T-helper 17 cell (primary cell): ENCODE measurements around the gene RAD51B. TPM values are rescaled to one million over a fixed set of nuclear protein-coding genes. Genes with fewer than 3 reads are reported as not detected.
"Not testable (repeated sequence)": the region's sequence is repeated elsewhere in the genome, so short reads cannot be mapped to it uniquely, and the experiment has no call there.

ENCODE experiments used
- ATAC-seq: fragments of 150-1000 bp; cut with Tn5 transposase; 2 replicates; pipeline ENCODE4 v1.10.0; 2021; ENCODE audit warnings: mild to moderate bottlenecking, moderate library complexity
- DNase-seq, 3 donors: peaks; one replicate each; pipeline versions ENCODE4 v3.0.0 to v3.0.0-alpha.2; 2020 to 2021
- H3K9me3 ChIP-seq: one replicate; pipeline ENCODE4 v1.7.0; 2013; ENCODE audit warnings: low read length, mild to moderate bottlenecking; ENCODE audit not compliant: control insufficient read depth, poor library complexity, severe bottlenecking
- H3K27ac Mint-ChIP-seq: one replicate; pipeline ENCODE4 v1.8.0; 2022; ENCODE audit warnings: mild to moderate bottlenecking, moderate library complexity, mixed read lengths
- H3K27me3 Mint-ChIP-seq: one replicate; pipeline ENCODE4 v1.8.0; 2022; ENCODE audit warnings: mixed read lengths
- H3K36me3 Mint-ChIP-seq: one replicate; pipeline ENCODE4 v1.8.0; 2022; ENCODE audit warnings: low read depth, mixed read lengths
- H3K4me1 Mint-ChIP-seq: one replicate; pipeline ENCODE4 v1.8.0; 2022; ENCODE audit warnings: mild to moderate bottlenecking, mixed read lengths
- H3K4me3 Mint-ChIP-seq: one replicate; pipeline ENCODE4 v1.8.0; 2022; ENCODE audit warnings: mild to moderate bottlenecking, moderate library complexity, mixed read lengths
- total RNA-seq, 4 donors: library from RNA in 2 of 4; stranded (reverse) in 2 of 4; gene quantifications; one replicate each; pipeline ENCODE4 v1.2.3 and lab custom pipeline; 2022 to 2026

The RAD51B gene
- total RNA-seq, 2 donors from 2014 or later, result 17.0 to 20.7 TPM

DNA sequence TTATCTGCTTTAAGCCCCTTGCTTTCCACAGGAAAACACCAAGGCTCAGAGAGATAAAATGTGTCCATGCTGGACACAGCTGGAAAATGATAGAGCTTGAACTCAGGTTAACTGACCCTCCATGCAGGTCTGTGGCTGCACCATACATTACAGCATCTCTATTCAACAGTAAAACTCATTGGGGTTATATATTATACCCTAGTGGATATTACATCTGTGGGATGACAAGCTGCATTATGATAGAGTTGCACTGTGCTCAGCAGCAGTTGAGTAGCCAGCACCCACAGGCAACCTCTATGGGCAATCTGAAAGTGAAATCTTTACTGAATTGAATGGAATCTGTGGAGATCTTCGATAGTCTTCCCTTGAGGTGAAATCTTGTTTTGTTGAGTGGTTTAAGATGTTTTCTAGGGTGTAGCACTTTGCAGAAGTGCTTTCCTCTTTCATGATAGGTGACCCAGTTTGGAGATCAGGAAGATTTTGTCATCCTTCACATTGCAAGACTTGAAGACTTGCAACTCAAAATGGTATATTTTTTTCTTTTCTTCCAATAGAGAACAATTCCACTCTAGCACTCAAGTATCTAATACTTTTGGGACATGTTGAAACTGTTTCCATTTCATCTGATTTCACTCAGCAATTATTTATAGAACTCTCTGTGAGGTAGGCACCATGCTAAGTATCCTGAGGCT, 389.2 kb downstream of the RAD51B start:
- ATAC-seq (peak; percentile 23), DNase-seq (no peak)
- Mint-ChIP-seq H3K4me1 (peaks cover 42% of the 10 kb centered on the region), H3K27me3 (no peaks in the 10 kb centered on the region), H3K27ac (peak overlapping the region; percentile 95), H3K4me3 (peak overlapping the region; percentile 66), H3K36me3 (no peaks in the 10 kb centered on the region)
- no peaks in the 10 kb centered on the region for H3K9me3 ChIP-seq

DNA sequence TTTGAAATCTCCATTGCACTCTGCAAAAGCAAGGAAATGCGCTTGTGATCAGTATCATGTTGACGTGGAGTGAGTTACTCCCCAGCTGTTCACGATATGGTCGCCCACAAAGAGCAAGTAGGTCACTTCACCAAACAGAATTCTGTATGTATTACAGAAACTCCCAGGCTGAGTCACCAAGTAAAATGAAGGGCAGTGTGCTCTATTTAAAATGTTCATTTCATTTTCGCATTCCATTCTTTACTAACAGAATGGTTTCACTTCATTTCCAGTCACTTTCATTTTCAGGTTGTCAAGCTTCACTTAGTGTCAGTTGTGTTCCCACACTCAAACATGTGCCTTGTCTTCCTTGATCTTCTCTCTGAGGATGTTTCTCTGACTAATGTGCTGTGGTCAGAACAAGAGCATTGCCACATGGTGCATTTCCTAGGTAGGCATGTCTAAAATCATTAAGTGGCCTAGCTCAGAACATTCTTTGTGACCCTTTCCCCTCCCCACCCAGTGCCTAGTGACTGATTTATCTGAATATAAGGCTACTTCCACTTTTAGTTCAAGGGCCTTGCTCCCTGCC, 391.2 kb downstream of the RAD51B start:
- Mint-ChIP-seq H3K27ac (peak overlapping the region; percentile 95), H3K36me3 (no peaks in the 10 kb centered on the region), H3K4me1 (peaks cover 41% of the 10 kb centered on the region), H3K4me3 (peak overlapping the region; percentile 84), H3K27me3 (no peaks in the 10 kb centered on the region)
- DNase-seq (peak; percentile 16 to 28 (median 20)), ATAC-seq (peak; percentile 94)
- no peaks in the 10 kb centered on the region for H3K9me3 ChIP-seq

DNA sequence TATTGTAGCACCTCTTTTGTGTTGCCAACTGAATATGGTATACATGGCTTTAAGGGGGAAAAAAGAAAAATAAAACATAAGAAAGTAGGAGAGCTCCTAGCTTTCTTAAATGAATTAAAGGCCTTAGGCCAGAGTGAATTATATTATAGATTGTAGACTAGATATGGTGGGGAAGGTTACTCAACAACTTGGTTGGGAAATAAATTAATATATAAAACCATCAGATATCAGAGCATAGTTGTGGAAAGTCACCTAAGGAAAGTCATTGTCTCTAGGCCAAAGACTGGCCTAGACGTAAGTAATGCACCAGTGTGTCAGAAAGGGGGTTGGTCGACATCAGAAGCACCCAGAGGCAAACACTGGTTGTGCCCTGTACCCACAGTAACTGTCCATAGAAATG, 391.8 kb downstream of the RAD51B start:
- H3K4me3 Mint-ChIP-seq, result peak overlapping the region; percentile 84
- peaks cover 41% of the 10 kb centered on the region for H3K4me1 Mint-ChIP-seq

DNA sequence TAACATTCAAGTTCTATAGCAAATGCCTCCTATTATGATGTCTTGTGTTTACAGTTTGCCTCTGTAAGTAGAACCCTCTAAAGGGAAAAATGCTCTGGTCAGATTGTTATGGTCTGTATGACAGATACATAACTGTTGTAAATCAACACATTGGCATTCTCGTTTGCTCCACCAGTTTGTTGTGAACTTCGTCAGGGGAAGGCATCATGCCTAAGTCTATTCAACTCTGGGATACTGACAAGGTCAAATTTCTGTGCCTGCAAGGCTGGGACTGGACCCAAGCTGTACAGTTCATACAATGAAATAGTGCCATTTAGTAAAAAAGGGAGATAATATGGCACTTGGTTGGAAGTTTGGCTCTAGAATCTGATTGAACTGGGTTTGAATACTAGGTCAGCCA, 392.3 kb downstream of the RAD51B start:
- Mint-ChIP-seq H3K4me3 (no peak overlapping the region), H3K27ac (peak overlapping the region; percentile 95), H3K36me3 (no peaks in the 10 kb centered on the region), H3K4me1 (peaks cover 41% of the 10 kb centered on the region), H3K27me3 (no peaks in the 10 kb centered on the region)
- DNase-seq (no peak), ATAC-seq (no peak)
- H3K9me3 ChIP-seq, result no peaks in the 10 kb centered on the region

More for the DNA sequence above, 391.8 kb downstream of the RAD51B start:
- no peaks in the 10 kb centered on the region for H3K27me3 Mint-ChIP-seq
- H3K36me3 Mint-ChIP-seq, result no peaks in the 10 kb centered on the region
- ATAC-seq (no peak), DNase-seq (no peak)
- no peaks in the 10 kb centered on the region for H3K9me3 ChIP-seq
- peak overlapping the region; percentile 95 for H3K27ac Mint-ChIP-seq

DNA sequence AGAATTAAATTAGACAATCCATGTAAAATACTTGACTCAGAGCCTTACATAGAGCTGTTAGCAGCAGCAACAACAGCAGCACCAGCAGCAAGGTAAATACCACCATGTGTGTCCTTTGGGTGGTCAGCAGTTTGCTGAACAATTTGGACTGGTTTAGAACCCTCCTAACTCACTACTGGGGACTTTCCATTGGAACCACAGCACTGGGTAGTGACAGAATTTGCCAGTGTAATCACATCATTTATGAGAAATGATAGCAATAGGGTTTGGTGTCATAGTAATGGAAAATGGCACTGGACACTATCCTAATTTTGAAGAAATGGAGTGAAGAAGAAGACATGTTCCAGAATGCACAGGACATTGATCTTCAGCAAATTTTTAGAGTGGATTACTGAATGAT, 392.8 kb downstream of the RAD51B start:
- H3K9me3 ChIP-seq, result no peaks in the 10 kb centered on the region
- no peak overlapping the region for H3K4me3 Mint-ChIP-seq
- peaks cover 36% of the 10 kb centered on the region for H3K4me1 Mint-ChIP-seq
- no peaks in the 10 kb centered on the region for H3K27me3 Mint-ChIP-seq
- DNase-seq (no peak), ATAC-seq (no peak)
- H3K27ac Mint-ChIP-seq, result no peak overlapping the region
- H3K36me3 Mint-ChIP-seq, result no peaks in the 10 kb centered on the region

DNA sequence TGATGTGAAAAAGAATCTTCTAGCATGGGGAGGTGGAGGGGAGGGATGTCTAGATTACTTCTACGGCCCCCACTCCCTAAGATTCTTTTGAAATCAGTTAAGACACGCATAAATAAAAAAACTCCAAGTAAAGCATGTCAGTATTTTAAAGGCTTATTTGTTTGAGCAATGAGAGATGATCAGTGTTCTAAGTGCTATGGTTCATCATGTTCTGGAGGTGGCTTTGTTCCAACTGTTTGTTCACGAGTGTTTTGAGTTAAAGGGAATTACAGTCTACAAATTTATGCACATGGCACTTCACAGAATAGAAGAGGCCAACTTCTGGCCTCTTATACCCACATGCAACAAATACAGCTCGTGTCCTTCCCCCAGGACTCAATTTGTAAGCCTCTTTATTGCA, 394.9 kb downstream of the RAD51B start:
- Mint-ChIP-seq H3K27ac (no peak overlapping the region), H3K36me3 (no peaks in the 10 kb centered on the region), H3K4me1 (peaks cover 20% of the 10 kb centered on the region), H3K27me3 (no peaks in the 10 kb centered on the region), H3K4me3 (no peak overlapping the region)
- DNase-seq, result no peak
- no peaks in the 10 kb centered on the region for H3K9me3 ChIP-seq
- no peak for ATAC-seq

DNA sequence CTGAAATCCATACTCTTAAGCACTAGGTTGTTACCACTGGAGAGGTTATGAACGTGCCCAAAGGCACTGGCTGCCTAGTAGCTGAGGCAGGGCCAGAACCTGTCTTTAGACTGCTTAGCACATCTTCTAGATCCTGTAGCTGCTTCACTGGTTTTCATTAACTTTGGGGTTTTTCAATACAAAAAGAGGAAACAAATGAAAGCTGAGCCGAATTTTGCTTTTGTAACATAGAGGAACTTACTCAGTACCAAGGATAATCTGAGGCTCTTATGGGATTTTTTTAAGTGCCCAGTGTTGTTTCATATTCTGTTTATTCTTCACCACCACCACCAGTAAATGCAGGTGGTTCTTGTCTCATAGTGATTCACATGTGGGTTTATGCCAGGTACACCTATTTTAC, 396.1 kb downstream of the RAD51B start:
- no peak for DNase-seq
- Mint-ChIP-seq H3K4me1 (peaks cover 14% of the 10 kb centered on the region), H3K27me3 (no peaks in the 10 kb centered on the region), H3K36me3 (no peaks in the 10 kb centered on the region), H3K27ac (no peak overlapping the region), H3K4me3 (no peak overlapping the region)
- ATAC-seq, result no peak
- no peaks in the 10 kb centered on the region for H3K9me3 ChIP-seq

DNA sequence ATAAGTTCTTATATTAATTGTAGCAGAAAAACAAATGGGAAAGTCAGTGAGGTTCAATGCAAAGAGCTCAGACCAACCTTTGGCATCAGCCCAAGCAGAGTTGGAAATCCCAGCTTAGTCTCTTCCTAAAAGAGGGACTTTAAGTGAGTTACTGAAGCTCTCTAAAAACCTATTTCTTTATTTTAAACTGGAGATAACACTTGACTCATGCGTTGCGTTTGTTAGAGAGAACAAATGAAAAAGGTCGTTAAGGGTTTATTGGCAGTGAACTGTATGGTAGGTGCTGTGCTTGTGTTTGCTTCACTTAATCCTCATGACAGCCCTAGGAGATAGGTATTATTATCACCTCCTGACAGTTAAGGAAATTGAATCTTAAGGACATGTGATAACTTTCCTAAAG, 396.5 kb downstream of the RAD51B start:
- no peaks in the 10 kb centered on the region for H3K27me3 Mint-ChIP-seq
- no peaks in the 10 kb centered on the region for H3K36me3 Mint-ChIP-seq
- H3K27ac Mint-ChIP-seq, result no peak overlapping the region
- DNase-seq, result no peak
- no peak for ATAC-seq
- H3K4me3 Mint-ChIP-seq, result no peak overlapping the region
- no peaks in the 10 kb centered on the region for H3K9me3 ChIP-seq
- peaks cover 11% of the 10 kb centered on the region for H3K4me1 Mint-ChIP-seq

DNA sequence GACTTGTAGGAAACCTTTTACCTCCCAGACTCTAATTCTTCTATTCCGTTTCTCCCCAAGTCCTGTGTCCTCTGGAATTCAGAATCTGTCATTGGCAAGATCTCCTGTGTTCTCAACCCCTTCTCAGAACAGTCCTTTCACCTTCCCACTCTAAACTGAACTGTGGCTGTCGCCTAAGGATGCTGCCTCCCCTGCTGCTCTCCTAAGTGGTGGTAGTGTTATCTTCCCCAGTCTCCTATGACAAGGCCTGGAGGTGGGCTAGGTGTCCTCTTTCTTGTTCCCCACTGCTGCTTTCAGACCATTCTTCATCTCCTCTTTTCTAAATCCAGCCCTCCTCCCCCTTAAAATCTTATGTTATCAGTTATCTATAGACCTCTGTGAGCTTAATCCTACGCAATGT, 397.4 kb downstream of the RAD51B start:
- no peak for ATAC-seq
- Mint-ChIP-seq H3K4me3 (no peak overlapping the region), H3K27ac (no peak overlapping the region), H3K27me3 (no peaks in the 10 kb centered on the region), H3K36me3 (no peaks in the 10 kb centered on the region), H3K4me1 (peaks cover 5% of the 10 kb centered on the region)
- no peak for DNase-seq
- H3K9me3 ChIP-seq, result no peaks in the 10 kb centered on the region

DNA sequence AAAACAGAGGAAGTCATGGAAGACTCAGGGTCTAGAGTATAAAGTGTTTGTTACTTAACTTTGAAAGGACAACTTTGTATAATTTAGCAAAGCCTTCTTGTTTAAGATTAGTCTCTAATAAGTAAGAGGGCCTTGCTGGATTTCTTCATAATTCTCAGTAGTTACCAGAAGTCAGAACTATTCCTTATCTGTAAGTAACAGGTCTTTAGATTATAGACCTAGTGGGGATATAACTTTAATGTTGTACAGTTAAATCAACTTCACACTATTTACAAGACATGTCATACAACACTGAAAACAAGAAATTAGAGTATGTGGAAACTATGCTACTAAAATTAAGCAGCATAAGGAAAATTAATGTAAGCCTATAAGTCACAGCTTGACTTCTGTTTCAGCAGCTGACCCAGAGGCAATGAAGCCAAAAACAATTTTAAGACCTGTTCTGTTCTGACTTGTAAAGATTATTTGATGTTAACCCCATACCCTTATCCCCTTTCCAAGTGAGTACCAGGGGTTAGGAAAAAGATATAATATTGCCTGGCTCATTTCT, 398.3 kb downstream of the RAD51B start:
- Mint-ChIP-seq H3K4me1 (peaks cover 5% of the 10 kb centered on the region), H3K4me3 (no peak overlapping the region), H3K36me3 (no peaks in the 10 kb centered on the region), H3K27me3 (no peaks in the 10 kb centered on the region), H3K27ac (no peak overlapping the region)
- no peak for DNase-seq
- no peaks in the 10 kb centered on the region for H3K9me3 ChIP-seq
- ATAC-seq, result no peak

DNA sequence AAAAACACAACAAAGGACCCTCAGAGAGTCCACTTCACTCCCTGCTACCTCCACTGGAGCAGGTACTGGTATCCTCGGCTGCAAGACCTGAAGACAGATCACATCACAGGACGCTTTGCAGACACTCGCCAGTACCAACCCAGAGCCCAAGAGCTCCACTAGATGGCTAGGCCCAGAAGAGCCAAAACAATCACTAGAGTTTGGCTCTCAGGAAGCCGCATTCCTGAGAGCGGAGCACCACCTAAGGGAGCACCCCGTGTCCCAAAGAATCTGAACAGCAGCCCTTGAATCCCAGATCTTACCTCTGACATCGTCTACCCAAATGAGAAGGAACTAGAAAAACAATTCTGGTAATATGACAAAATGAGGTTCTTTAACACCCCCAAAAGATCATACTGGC, 399.8 kb downstream of the RAD51B start:
- Mint-ChIP-seq H3K4me1 (peaks cover 3% of the 10 kb centered on the region), H3K36me3 (no peaks in the 10 kb centered on the region), H3K27me3 (no peaks in the 10 kb centered on the region), H3K27ac (no peak overlapping the region), H3K4me3 (no peak overlapping the region)
- ATAC-seq (no peak), DNase-seq (no peak)
- H3K9me3 ChIP-seq, result no peaks in the 10 kb centered on the region

DNA sequence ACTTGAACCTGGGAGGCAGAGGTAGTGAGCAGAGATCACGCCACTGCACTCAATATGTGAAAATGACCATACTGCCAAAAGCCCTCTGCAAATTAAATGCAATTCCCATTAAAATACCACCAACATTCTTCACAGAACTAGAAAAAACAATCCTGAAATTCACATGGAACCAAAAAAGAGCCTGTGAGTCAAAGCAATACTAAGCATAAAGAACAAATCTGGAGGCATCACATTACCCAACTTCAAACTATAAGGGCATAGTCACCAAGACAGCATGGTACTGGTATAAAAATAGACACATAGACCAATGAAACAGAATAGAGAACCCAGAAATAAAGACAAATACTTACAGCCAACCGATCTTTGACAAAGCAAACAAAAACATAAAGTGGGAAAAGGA, 401.5 kb downstream of the RAD51B start:
- H3K4me3 Mint-ChIP-seq, H3K27me3 Mint-ChIP-seq: not testable (repeated sequence)

DNA sequence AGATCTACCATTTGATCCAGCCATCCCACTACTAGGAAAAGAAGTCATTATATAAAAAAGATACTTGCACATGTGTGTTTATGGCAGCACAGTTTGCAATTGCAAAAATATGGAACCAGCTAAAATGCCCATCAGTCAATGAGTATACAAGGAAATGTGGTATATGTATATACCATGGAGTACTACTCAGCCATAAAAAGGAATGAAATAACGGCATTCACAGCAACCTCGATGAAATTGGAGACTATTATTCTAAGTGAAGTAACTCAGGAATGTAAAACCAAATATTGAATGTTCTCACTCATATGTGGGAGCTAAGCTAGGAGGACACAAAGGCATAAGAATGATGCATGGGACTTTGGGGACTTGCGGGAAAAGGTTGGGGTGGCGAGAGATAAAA, 402.6 kb downstream of the RAD51B start:
- Mint-ChIP-seq H3K36me3 (no peaks in the 10 kb centered on the region), H3K27me3 (no peaks in the 10 kb centered on the region), H3K4me1 (no peaks in the 10 kb centered on the region), H3K27ac (no peak overlapping the region), H3K4me3 (no peak overlapping the region)
- DNase-seq (no peak), ATAC-seq (no peak)
- no peaks in the 10 kb centered on the region for H3K9me3 ChIP-seq

More for the DNA sequence above, 401.5 kb downstream of the RAD51B start:
- not testable (repeated sequence) for H3K27ac Mint-ChIP-seq, H3K4me1 Mint-ChIP-seq, H3K9me3 ChIP-seq, H3K36me3 Mint-ChIP-seq, DNase-seq, ATAC-seq

DNA sequence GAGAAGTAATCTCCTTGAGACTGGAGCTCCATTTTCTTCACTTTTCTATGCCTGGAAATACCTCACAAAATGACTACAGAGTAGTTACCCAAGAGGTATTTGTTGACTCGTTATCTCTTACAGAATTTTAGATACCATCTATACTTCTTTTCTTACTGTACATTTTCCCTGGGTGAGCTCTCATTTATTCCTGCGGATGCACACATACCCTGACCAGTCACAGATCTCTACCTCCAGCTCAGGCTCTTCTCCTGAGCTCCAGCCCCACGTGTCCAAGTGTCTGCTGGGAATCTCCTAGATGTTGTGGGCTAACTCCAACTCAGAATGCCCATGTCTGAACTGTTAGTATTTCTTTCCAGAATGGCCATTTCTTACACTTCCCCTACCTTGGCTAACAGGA, 403.1 kb downstream of the RAD51B start:
- no peaks in the 10 kb centered on the region for H3K9me3 ChIP-seq
- Mint-ChIP-seq H3K27ac (no peak overlapping the region), H3K36me3 (no peaks in the 10 kb centered on the region), H3K27me3 (no peaks in the 10 kb centered on the region), H3K4me1 (no peaks in the 10 kb centered on the region), H3K4me3 (no peak overlapping the region)
- no peak for ATAC-seq
- DNase-seq, result no peak
